HG03025 (cell line): Measurements from ENCODE around the gene TAB2.
"Not testable (repeated sequence)": the region's sequence is repeated elsewhere in the genome, so short reads cannot be mapped to it uniquely, and the experiment has no call there.

ENCODE experiments used
- ATAC-seq: cut with Tn5 transposase; IDR thresholded peaks from one replicate; pipeline ENCODE4 v1.9.1; 2021; ENCODE audit warnings: mild to moderate bottlenecking, moderate library complexity; ENCODE audit not compliant: unreplicated experiment, low FRiP score

The TAB2 gene

DNA sequence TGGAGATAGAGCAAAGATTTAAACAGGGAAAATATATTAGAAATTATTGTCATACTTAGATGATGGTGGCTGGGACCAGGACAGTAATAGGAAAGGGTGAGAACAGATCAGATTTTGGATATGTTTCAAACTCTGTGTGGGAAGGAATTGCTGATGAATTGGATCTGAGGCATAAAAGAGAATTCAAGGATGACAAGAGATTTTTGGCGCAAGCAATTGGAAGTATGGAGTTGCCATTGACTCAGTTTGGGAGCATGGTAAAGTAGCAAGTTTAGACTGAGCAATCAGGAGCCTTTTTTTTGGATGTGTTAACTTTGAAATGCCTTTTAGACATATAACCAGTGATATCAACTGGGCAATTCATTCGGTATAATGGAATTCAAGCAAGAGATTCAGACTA, 14.4 kb downstream of the TAB2 start:
- no peak for ATAC-seq

DNA sequence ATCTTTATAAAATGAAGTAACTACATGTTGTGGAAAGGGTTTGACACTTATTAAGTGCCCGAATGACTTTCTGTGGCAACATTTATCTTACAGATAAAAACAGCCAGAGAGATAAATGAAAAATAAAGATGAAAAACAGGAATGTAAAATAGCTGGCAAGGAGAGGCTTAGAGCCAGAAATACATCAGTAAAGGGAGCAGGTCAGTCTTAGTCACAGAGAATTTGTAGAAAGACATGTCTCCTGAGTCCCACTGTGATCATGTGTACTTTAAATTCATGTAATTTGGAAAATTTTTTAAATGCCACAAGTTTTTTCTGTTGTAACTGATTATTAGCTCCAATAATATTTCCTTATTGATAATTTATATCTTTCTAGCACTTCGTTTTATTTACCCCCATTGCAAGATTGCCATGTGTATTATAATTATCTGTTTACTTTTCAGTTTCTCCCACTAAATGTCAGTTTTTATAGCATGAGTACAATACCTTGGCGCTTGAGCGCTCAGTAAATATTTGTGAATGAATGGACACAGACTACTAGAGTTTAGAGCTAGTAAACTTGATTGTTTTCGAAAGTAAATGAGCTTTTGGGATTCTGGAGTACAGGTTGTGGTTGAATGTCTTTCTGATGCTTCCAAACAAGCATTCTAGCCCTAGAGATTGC, 15.2 kb downstream of the TAB2 start:
- ATAC-seq, result no peak

DNA sequence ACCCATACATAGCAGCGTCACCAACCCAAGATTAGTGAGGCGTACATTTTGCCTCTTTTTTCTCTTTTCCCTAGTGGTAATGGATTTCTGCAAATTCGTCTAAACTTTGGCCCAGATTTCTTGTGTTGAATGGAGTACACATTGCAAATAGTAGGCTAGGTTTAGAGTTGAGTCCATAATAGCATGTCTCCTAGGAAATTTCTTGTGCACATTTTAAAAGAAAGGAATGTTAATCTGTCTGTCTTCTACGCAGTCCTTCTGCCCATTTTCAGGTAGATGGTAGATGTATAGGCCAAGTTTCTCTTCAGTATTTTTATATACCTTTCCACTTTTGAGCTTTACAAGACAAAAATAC, 15.7 kb downstream of the TAB2 start:
- ATAC-seq, result no peak

DNA sequence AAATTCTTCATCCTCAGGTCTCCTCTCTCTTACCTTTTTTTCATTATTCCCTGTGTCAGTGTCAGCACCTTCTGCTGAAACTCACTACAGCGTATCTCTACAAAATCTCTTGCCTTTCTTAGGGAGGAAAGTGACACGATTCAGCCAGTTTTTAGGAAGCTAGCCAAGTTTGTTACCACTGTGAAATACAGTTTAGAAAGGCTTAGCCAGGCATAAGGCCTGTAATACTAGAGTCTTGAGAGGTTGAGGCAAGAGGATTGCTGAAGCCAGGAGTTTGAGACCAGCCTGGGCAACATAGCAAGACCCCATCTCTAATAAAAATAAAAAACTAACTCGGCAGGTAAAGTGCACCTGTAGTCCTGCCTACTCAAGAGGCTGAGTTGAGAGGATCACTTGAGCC, 16.7 kb downstream of the TAB2 start:
- ATAC-seq, result no peak

DNA sequence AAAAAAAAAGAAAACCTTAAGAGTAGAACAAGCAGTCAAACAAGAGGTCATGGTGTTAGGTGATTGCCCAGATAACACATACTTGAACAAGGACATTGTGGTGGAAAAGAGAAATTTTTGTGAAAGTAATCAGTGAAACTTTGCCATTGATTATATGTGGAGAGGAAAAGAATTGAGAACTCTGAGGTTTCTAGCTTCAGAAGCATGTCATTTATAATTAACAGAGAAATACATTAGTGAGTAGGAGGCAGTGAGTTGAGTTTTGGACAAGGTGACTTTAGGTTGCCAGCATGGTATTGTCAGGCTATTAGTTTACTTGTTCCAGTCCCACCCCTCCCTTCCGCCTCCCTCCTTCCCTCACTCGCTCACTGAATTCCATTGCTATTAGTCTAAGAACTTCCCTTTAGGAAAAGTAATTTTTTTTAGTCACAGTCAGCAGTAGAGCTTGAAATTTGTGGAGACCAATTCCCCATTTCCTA, 17.2 kb downstream of the TAB2 start:
- ATAC-seq, result no peak

DNA sequence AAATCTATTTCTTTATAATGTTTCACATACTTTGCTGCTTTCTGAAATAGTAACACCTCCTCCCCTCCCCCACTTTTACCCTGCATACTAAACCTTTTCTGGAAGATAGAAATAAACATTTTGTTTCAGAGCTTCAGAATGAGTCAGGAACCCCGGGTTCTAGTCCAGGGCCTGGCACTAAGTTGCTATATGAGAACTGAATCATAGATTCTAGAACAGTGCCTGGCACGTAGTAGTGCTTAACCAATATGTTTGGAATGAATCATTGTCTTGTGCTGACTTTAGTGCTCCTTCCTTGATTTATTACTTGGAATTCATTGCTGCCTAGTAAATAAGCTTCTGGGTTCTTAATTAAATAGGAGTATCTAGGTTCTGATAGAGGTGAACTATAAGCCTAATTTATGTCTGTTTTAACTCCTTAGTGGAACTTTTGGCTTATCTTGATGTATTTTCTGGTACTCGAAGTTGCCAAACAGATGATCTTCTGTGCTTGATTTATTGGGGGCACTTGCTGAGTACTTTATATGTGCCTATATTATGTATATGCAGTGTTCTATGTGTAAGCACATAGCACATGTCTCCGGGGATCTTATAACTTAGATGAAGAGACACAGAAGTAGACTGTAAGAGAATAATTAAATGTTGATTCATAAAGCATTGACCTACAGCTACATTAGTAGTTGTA, 18.6 kb downstream of the TAB2 start:
- ATAC-seq, result no peak

DNA sequence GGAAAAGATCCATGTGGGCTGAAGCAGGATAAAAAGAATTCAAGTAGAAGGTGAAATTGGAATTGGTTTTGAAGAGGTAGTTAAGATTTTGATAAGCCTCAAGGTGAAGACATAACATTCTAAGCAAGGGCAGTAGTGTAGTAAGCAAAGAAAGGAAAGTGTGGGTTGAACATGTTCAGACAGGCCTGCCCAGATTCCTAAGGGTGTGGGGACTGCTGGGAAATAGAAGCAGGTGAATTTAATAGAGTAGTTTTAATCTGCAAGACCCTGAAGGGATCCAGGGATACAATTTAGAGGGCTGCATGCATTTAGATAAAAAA, 19.1 kb downstream of the TAB2 start:
- ATAC-seq, result no peak

DNA sequence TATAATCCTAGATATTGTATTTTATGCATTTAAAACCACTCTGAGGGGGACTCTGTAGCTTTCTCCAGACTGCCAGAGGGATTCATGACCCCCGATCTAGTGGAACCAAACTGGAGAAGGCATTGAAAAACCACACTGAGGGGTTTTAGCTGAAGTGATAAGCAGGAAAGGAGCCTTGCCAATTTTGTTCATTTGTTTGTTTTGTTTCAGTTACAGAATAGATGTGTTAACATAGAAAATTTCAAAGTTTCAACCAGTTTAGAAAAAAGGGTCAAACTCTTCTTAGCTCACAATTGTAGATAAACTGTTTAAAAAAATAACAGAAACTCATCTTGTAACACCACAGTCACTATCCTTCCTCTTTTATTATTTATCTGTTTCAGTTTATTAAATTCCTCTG, 19.8 kb downstream of the TAB2 start:
- no peak for ATAC-seq

DNA sequence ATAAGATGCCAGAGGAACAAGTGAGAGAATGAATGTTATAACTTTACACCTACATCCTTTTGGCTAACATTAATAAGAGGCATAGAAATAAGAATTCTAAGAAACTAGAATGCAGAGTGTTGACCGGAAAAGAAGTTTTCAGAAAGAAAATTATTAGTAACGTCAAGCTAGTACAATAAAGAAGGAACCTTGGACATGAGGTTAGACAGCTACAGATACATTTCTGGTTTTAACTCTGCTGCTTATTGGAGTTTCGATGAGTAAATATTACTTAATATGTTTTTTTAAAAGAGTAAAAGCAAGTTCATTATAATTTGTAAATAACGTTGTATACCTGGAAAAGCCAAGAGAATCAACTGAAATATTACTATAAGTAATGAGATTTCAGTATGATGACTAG, 22.7 kb downstream of the TAB2 start:
- ATAC-seq, result no peak

DNA sequence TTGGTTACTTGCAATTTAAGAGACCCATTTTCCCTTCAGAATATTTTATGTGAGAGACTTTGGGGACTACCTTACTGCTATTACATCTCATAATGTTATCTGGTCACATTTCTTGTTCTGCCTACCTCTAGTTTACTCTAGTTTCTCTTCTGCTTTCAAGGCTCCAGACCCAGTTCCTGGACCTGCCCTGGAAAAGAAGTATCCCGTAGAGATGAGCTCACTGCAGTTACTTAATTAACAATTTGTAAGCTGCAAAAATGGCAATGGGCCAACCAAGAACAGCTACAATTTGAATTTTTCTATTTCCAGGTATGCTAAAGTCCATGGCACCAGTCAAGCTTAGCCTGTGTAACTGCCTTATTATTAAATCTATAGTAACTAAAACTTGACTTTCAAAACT, 25.0 kb downstream of the TAB2 start:
- no peak for ATAC-seq

DNA sequence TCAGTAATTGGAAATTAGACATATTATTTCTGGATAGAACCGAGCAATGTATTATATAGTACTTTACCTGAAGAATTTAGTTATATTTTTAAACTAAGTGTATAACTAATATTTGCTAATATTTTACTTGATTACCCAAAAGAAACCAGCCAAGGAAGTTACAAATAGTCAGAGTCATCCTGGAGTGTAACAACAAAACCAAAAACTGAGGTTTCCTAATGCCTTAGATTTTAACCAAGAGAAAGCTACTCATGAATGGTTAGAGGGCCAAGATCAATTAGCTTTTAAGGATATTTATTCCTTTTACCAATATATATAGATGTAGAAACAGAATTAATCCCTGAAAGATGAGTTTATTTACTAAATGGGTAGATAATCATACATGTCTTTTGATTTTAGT, 26.0 kb downstream of the TAB2 start:
- ATAC-seq, result no peak

DNA sequence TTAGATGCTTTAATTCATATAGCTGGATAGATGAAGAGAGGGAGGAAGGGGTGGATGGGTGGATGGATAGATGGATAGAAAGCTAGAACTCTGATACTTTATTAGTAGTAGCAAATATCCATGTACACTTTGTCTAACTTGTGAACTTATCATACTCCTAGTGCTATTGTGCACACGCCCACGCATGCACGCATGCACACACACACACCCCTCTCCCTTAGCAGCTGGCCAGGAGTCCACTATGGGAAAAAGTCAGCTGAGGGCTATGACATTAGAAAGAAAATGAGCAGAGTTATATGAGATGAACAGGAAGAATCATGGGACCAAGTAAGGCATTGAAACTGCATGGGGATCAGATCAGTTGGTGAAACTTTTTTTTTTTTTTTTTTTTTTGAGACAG, 28.6 kb downstream of the TAB2 start:
- ATAC-seq, result no peak

DNA sequence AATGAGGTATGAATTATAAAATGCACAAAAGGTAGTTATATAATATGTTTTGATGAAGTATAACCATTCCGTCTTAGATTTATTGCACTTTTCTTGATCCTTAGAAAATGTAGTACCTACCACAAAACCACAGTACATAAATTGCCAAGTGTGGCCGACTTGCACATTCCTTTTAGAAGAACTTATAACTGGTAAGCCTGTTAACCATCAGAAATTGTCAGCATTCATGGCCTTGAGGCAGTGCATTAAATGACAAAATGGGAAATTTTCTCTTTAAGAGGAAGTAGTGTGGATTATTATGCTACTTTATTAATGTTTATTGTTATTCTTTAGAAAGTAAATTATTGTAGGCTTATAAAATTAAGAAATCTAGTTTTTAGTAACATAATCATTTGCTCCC, 29.6 kb downstream of the TAB2 start:
- ATAC-seq, result no peak

DNA sequence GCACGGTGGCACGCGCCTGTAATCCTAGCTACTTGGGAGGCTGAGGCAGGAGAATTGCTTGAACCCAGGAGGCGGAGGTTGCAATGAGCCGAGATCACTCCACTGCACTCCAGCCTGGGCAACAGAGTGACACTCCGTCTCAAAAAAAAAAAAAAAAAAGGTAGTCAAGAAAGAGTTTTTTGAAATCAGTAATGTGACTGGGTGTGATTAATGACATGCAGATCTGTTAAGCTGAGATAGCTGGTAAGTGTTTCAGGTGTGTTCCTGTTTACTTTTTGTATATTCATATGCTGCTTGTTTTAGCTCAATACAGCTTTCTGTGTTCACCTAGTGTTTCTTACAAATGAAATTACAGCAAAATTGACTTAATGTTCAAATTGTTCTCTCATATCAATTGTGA, 31.8 kb downstream of the TAB2 start:
- not testable (repeated sequence) for ATAC-seq

DNA sequence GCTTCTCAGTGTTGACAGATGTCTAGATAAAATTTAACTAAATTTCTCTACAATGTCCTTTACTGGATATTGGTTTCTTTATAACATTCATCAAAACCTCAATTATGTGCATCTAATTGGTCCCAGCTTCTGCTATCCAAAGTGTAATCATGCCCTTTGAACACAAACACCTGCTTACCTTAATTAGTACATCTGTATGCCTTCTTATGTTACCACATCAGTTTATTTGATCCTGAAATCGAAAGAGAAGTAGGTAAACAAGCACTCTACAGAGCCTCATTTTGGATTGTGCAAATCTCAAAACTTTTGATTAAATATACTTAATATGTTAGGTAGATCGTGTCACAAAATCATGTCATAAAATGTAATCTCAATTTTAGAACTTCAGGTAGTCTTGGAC, 36.5 kb downstream of the TAB2 start:
- ATAC-seq, result no peak

DNA sequence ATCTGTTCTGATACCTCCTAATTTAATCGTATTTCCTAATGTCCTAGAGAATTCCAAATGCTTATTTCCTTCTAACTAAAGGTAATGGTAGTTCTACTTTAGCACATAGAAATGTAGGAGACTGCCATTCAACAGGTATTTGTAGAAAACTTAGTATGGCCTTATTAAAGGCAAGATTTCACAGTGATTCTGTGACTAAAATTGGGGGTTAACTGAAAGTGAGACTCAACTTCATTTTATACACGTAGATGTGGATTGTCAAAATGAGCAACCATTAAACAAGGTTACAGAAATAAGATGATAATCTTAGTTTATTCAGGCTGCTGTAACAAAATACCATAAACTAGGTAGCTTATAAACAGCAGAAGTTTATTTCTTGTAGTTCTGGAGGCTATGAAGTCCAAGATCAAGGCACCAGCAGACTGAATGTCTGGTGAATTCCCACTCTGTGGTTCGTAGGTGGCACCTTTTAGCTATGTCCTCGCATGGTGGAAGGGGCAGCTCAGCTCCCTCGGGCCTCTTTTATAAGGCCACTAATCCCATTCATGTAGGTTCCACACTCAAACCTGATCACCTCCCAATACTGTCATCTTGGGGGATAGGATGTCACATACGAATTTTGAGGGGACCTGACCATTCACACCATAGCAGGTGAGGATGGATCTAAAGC, 38.7 kb downstream of the TAB2 start:
- ATAC-seq, result no peak

DNA sequence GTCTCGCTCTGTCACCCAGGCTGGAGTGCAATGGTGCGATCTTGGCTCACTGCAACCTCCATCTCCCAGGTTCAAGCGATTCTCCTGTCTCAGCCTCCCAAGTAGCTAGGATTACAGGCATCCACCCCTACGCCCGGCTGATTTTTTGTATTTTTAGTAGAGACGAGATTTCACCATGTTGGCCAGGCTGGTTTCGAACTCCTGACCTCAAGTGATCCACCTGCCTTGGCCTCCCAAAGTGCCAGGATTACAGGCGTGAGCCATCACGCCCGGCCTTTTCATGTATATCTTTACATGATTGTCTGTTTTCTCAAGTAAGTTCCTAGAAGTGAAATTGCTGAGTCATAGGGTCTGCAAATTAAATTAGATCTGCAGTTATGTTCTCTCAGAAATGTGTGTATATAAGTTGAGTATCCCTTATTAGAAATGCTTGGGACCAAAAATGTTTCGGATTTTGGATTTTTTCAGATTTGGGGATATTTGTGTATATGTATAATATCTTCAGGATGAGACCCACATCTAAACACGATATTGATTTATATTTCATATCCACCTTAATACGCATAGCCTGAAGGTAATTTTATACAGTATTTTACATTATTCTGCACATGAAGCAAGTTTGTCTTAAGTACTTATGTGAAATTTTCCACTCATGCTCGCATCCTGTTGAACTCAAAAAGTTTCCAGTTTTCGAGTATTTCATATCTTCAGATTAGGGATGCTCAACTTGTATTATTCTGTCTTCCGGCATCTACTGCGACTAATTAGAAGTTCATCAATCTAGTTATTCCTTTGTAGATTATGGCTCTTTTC, 40.4 kb downstream of the TAB2 start:
- ATAC-seq, result no peak

DNA sequence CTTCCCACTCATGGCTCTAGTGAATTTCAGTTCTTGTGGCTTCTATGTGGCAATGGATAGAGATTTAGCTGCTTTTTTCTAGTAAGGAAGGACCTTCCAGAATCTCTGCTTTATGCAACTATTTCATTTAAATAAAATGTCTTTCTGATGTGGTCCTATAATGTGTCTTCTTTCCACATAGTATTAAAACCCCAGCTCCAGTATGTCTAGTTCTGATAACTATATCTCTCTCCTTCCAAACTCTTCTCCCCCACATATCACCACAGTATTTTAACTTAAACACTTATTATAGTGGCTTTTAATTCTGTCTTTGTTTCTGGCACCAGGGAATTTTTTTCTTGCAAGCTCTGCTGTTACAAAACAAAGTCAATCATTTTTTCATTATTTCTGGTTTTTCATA, 41.9 kb downstream of the TAB2 start:
- no peak for ATAC-seq

DNA sequence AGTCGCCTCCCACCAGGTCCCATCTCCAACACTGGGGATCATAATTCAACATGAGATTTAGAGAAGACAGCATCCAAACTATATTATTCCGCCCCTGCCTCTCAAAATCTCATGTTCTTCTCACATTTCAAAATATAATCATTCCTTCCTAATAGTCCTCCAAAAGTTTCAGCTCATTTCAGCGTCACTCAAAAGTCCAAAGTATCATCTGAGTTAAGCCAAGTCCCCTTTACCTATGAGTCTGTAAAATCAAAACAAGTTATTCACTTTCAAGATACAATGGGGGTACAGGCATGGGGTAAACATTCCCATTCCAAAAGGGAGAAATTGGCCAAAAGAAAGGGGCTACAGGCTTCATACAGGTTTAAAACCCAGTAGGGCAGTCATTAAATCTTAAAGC, 43.0 kb downstream of the TAB2 start:
- ATAC-seq, result no peak

DNA sequence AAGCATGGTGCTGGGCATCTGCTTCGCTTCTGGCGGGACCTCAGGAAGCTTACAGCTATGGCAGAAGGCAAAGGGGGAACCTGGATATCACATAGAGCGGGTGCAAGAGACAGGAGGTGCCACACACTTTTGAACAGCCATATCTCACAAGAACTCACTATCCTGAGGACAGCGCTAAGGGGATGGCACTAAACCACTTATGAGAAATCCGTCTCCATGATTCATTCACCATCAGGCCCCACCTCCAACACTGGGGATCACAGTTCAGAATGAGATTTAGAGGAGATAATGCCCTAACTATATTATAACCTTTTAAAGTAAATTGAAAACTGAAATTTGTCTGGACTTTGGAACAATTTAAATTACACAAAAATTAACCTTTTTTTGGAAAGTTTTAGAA, 44.8 kb downstream of the TAB2 start:
- no peak for ATAC-seq

DNA sequence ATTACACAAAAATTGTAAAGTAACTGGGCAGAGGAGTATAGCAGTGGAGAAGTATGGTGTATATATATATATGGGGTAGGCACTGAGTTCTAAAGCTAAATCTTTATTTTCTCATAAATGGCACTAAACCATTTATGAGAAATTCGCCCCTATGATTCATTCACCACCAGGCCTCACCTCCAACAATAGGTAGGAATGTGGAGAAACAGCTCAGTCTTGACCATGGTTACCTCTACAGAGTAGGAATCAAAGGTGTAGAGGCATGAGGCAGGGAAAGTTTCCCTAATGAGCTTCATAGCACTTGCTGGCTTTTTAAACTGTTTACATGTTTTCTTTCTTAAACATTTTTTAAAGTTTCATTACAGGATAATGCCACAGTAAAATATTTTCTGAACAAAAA, 45.6 kb downstream of the TAB2 start:
- ATAC-seq, result no peak
